HG02943 (cell line): ENCODE results near the gene ARFGAP3.

Experiments
- ATAC-seq: cut with Tn5 transposase; IDR thresholded peaks from one replicate; pipeline ENCODE4 v1.9.1; 2021; ENCODE audit warnings: mild to moderate bottlenecking, low read depth, moderate library complexity; ENCODE audit not compliant: unreplicated experiment

ARFGAP3 gene

DNA sequence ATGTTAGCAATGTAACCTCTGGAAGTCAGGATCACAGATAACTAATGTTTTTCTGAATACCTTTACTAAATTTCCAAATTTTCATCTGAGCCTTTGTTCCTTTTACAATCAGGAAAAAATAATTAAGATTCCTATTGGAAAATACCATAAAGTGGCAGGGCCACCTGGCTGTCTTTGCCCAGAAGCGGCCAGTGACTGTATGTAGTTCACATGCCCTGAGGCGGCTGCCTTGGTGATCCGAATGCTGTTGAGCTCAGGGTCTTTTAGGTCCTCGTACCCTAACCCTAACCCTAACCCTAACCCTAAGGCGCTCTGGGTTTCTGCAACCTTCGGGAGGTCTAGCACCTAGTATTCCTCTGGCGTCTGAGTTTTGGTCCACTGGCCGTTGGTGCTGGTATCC, 8.5 kb upstream of the ARFGAP3 start:
- ATAC-seq, result no peak

DNA sequence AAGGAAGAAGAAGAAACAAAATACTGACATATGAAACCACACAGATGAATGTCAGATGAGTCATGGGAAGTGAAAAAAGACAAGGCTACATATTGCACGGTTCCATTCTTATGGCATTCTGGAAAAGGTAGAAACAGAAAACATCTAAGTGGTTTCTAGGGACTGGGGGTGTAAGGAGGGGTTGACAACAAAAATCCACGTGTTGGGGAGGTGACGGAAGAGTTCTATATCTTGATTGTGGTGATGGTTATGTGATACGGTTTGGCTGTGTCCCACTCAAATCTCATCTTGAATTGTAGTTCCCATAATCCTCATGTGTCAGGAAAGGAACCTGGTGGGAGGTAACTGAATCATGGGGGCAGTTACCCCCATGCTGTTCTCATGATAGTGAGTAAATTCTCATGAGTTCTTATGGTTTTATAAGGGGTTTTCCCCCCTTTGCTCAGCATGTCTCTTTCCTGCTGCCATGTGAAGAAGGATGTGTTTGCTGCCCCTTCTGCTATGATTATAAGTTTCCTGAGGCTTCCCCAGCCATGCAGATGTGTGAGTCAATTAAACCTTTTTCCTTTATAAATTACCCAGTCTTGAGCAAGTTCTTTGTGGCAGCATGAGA, 6.4 kb upstream of the ARFGAP3 start:
- ATAC-seq, result no peak

DNA sequence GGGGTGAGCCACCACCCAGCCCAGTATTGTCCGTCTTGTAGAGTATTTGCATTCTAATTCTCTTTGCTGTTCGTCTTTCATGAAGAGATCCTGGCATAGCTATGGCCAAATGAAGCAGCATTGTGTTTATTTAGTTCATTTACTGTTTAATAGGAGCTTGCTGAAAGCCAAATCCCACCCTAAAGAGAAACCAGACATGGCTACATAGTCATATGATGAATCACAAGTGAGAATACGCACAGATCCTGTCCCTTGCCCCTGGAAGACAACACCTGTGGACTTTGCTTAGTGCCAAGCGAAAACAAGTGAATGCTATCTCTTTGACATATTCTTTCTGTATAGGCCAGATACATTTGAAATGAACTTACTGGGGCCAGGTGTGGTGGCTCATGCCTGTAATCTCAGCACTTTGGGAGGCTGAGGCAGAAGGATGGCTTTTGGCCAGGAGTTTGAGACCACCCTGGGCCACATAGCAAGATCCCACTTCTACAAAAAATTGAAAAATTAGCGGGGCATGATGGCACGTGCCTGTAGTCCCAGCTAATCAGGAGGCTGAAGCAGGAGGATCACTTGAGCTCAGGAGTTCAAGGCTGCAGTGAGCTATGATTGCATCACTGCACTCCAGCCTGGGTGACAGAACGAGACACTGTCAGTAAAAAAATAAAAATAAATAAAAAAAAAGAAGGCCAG, 5.1 kb upstream of the ARFGAP3 start:
- no peak for ATAC-seq

DNA sequence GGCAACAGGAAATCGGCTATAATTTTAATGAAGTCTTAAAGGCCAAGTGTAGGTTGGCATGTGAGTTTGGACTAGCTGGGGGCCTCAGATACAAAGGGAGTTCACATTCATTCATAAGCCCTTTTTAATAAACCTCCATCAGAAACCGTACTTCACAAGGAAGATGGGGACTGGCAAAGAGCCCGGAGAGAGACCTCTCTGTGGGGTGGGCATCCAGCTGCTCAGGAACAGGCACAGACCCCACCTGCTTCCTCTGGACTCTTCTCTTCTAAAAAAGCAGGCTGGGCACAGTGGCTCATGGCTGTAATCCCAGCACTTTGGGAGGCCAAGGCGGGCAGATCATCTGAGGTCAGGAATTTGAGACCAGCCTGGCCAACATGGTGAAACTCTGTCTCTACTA, 3.9 kb upstream of the ARFGAP3 start:
- ATAC-seq, result no peak

DNA sequence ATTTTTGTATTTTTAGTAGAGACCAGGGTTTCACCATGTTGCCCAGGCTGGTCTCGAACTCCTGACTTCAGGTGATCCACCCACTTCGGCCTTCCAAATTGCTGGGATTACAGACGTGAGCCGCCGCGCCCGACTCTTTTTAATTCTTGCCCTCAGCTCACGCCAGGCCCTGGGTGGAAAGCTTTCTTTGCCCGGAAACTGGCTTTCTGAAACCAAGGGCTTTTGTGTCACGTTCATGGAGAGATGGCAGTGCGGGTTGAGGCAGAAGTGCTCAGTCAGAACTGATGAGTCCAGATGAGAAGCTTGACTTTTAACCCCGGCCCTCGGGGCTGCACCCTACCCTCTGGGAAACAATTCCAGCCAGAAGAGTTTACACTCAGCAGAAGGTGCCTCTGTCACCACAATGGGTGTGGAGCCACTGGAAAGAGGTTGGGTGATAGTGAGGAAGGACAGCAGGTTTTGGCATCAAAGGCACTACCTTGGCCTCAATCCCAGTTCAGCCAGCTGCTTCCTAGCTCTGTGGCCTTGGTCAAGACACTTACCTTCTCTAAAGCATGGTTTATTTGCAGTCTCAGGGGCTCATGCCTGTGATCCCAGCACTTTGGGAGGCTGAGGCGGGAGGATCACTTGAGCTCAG, 890 bp upstream of the ARFGAP3 start:
- no peak for ATAC-seq

DNA sequence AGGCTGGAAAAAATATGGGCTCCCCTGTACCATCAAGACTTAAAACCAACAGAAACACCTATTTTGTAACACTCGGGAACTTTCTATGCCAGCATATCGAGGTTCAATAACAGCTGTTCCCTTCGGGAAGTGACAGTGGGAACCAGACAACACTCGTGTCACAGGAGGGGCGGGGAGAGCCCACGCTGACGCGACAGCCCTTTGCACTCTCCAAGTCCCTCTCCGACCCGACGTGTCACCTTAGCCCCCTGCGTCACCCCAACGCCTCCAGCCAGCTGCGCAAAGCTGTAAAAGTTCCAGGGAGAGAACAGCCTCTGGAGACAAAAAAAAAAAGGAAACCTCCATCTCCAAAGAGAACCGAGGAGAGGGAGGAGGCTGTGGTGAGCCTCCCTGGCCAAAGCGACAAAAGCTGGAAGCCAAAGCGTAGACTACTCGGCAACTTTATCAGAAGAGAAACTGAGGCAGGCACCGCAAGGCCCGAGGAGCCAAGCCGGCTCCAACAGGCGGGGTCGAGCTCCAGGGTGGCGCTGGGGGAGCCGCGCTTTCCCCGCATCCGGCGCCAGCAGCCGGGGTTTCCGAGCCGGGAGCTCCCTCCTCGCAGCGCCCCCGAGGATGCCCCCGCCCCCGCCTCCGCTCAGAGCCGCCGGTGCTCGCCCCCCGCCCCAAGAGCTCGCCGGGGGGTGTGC, 751 bp downstream of the ARFGAP3 start:
- peak; percentile 21 for ATAC-seq

DNA sequence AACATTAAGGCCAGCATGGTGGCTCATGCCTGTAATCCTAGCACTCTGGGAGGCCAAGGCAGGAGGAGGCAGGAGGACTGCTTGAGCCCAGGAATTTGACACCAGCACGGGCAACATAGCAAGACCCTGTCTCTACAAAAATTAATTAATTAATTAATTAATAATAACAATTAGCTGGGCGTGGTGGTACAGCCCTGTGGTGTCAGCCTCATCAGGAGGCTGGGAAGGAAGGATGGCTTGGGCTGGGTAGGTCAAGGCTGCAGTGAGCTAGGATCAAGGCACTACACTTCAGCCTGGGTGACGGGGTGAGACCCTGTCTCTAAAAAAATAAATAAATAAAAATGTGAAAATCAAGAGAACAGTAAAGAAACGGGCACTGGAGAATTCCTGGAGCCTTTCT, 1.4 kb downstream of the ARFGAP3 start:
- ATAC-seq, result no peak

DNA sequence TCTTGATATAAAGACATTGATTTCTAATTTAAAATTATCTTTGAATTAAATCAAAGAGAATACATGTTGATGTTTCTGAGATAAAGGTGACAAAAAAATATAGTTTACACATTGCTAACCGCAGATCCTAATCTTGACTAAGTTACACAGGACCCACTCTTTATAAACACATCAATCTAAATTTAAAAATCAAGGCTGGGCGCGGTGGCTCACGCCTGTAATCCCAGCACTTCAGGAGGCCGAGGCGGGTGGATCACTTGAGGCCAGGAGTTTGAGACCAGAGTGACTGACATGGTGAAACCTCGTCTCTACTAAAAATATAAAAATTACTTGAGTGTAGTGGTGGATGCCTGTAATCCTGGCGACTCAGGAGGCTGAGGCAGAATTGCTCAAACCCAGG, 1.9 kb downstream of the ARFGAP3 start:
- no peak for ATAC-seq

DNA sequence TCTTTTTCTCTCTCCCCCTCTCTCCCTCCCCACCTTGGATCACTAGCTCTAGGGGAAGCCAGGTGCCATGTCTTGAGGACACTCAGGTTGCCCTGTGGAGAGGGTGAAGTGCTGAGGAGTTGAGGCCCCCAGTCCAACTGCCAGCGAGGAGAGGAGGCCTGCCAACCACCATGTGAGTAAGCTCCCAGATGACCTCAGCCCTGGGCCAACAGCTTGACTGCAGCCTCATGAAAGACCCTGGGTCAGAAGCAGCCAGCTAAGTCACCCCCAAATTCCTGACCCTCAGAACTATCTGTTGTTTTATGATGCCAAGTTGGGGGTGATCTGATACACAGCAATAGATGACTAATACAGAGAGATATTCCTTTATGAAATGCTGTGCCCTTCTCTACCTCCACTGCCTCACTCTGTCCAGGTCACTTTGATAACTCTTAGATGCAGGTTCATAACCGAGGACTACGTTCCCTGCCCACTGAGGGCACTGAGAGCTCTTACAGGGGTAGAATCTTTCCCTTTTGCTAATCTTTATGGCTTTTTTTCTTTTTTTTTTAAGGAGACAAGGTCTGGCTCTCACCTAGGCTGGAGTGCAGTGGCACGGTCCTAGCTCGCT, 8.0 kb downstream of the ARFGAP3 start:
- no peak for ATAC-seq

DNA sequence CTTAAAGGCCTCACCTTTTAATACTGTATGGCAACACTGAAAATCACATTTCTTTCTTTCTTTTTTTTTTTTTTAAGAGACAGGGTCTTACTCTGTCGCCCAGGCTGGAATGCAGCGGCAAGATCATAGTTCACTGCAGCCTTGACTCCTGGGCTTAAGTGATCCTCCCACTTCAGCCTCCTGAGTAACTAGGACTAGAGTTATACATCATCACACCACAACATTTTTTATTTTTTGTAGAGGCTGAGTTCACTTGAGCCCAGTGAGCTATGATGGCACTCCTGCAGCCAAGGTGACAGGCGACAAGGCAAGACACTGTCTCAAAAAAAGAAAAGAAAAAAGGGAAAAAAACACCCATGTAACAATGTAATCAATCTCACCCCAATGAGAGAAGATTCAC, 10.0 kb downstream of the ARFGAP3 start:
- ATAC-seq, result no peak

DNA sequence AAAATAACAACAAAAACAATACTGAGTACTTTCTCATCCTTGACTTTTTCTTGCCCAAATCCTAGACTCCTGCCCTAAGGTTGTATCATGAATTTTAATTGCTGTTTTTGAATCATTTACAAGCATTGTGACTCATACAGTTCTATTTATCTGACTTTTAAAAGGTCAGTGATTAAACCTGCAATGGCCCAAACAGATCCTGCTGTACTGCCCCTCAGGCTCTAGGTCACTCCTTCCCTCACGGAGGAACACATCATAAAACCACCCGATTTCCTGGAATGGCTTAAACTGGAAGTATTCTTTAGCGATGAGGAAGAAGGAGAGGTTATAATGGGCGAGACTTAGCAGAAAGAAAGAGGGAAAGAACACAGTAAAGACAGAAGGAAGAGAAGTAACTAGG, 12.3 kb downstream of the ARFGAP3 start:
- ATAC-seq, result no peak

DNA sequence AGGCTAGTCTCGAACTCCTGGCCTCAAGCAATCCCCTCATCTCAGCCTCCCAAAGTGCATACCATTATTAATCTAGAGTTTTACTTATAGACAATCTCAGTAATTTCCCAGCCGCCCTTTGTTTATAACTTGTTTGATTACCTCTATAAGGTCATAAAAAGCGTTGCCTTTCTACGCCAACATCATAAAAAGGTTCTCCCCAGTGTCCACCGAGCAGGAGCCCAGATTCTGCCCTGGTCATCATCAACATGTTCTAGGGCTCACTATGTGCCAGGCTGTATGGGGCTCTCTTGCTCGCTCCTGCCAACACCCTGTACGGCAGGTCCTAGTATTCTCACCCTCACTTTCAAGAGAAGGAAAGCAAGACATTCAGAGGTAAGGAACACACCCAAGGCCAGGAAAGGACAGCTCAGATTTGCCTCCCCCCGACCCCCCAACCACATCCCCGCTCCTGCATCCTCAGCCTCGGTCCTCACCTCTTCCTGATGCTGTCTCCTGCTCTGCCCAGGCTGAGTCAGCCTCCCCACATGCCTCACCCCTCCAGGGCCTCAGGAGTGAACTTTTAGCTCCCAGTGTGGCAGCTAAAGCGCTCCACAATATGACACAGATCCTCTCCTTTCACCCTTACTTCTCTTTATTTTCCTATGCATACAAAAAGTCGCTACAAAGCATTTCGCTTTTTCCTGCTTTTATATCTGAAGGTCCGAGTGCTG, 14.3 kb downstream of the ARFGAP3 start:
- no peak for ATAC-seq

DNA sequence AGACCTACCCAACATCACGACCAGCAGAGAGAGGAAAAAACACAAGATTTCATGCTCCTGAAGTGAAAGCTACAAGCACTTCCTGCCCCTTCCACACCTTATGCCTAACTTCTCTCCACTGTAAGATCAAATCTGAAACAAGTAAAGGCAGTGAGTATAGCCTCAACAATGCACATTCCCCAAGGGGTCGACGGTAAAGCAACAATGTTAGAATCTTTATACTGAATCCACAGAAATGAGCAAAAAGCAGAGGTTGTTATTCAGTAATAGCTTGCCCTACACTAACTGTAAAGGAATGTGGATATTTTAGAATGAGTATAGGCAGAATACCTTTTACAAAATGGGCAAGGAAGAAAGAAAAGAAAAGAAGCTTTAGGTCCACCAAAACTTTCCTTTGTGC, 15.6 kb downstream of the ARFGAP3 start:
- ATAC-seq, result no peak

DNA sequence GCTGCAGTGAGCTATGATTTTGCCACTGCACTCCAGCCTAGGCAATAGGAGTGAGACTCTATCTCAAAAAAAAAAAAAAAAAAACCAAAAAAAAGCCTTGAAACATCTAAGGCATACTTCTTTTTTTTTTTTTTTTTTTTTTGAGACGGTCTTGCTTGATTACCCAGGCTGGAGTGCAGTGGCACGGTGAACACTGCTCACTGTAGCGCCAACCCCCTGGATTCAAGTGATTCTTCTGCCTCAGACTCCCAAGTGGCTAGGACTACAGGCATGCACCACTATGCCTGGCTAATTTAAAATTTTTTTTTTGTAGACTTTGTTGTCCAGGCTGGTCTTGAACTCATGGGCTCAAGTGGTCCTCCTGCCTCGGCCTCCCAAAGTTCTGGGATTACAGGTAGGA, 19.5 kb downstream of the ARFGAP3 start:
- no peak for ATAC-seq

DNA sequence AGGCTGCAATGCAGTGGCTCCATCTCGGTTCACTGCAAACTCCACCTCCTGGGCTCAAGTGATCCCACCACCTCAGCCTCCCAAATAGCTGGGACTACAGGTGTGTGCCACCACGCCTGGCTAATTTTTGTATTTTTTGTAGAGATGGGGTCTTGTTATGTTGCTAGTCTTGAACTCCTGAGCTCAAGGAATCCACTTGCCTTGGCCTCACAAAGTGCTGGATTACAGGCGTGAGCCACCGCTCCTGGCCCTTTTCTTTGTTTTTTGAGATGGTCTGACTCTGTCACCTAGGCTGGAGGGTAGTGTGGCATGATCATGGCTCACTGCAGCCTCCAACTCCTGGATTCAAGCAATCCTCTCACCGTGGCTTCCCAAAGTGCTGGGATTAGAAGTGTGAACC, 21.0 kb downstream of the ARFGAP3 start:
- ATAC-seq, result no peak

DNA sequence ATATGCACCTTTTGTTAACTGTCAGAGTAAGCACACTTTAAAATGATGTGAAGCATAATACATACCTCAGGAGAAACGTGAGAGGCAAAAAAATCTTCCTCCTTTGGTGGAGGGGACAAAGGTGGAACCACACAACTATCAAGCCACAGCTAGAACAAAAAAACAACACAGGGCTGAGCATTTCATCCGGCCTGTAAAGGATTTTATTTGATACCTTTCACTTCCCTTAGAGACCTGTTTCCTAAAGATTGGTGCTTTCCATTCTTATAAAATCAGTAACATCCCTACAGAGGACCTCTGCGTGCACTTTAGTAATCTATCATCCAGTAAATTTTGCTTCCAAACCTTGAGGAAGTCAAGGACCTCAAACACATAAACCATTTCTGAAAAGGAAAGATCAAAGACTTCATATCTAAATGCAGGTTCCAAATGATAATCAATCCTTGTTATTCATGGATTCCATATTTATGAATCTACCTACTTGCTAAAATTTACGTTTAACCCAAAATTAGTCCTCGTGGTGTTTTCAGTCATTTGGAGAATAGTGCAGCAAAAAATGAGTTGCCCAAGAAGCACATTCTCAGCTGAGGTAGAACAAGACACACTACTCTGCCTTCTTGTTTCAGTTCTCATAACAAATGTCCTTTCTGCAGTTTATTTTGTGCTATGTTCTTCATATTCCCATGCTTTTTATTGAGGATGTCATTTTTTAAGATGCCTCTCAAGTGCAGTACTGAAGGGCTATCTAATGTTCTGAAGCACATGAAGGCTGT, 22.7 kb downstream of the ARFGAP3 start:
- ATAC-seq, result no peak

DNA sequence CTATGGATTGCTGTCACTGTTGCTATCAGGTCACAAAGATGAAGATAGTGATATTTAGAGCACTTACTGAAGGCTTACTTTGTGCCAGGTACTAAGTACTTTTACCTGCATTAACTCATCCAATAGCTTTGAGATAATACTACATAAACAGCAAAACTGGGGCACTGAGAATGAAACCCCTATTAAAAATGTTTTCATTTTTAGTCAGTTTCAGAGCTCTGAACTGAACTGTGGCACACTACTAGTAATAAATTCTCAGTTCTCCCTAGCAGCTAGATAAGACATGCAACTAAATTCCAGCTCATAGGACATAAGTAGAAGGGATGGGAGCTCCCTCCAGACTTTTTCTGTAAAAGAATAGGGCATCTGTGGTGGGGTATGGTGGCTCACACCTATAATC, 24.0 kb downstream of the ARFGAP3 start:
- no peak for ATAC-seq

DNA sequence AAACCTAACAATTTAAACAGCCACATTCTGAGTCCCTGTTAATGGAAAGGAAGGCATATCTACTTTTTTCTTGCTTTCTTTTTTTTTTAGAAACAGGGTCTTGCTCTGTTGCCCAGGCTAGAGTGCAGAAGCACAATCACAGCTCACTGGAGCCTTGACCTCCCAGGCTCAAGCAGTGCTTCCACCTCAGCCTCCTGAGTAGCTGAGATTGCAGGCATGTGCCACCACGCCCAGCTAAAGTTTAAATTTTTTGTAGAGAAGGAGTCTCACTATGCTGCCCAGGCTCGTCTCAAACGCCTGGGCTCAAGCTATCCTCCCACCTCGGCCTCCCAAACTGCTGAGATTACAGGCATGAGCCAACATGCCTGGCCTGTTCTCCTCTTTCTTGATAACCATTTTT, 25.4 kb downstream of the ARFGAP3 start:
- ATAC-seq, result no peak

DNA sequence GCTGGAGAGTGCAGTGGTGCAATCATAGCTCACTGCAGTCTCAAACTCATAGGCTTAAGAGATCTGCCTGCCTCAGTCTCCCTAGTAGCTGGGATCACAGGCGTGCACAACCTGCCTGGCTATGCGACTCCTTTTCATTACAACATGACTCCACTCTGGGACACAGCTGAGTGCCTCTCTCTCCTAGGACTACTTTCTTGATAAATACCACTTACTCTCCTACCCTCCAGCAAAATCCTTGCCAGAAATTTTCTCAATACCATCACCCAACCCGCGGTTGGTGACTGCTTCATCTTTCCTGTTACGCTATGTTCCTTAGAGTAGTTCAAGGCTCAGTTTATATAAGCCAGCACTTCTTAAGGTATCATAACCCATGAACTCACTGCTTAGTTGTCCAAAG, 26.9 kb downstream of the ARFGAP3 start:
- no peak for ATAC-seq

DNA sequence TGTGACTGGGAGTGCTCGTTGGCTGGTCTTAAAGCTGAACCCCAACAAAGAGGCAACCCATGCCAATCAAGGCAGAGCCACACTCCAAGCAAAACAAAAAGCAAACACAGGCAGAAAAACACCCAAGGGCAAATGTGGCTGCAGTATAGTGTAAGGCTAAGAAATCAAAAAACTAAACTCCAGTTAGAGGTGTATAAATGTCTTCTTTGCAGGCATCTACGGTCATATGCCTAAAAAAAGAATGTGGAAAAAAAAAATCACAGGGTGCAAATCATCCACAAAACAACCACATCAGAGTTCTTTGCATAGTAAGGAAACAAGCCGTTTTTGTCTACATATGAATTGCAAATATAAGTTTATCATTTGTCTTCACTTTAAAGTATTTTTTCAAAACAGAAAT, 27.8 kb downstream of the ARFGAP3 start:
- no peak for ATAC-seq
